ENCODE results near the gene SHTN1. TPM values are rescaled to one million over a fixed set of nuclear protein-coding genes. Genes with fewer than 3 reads are reported as not detected.

Gene SHTN1
- total RNA-seq, 1 experiment from 2014 or later, result 67.8 TPM

- in situ Hi-C loops (cut with HindIII; ENCODE audit: low pct_unique_long_range_greater_than_20kb, low sequenced_read_pairs) (no loop called here), intact Hi-C loops (cut with micrococcal nuclease; ENCODE audit: unreplicated experiment) (no loop called here)
- CTCF ChIA-PET, result no interaction called here
- H3K27ac ChIP-seq (ENCODE audit: low read length), result no peak overlapping the region
- H3K4me3 ChIP-seq (ENCODE audit: low read depth in 2 of 2, low read length in 2 of 2), result no peak overlapping the region
- H3K9me3 ChIP-seq (ENCODE audit: control insufficient read depth, insufficient read depth, low read depth, low read length), result no peaks in the 10 kb centered on the region
- H3K27me3 ChIP-seq (ENCODE audit: control insufficient read depth, insufficient read depth, low read length), result no peaks in the 10 kb centered on the region
- DNase-seq (ENCODE audit: low read depth, low spot score), result no peak
- ATAC-seq, result no peak
- TF ChIP-seq CTCF (IDR thresholded peaks at IDR 0.05), result no peak
- no peak for TF ChIP-seq TCF7L2 (IDR thresholded peaks at IDR 0.05; ENCODE audit: low read depth, low read length)
- no peak for TF ChIP-seq REST (IDR thresholded peaks at IDR 0.05; ENCODE audit: insufficient read depth in 1 of 2, low read depth in 2 of 2, low read length in 1 of 2)
- TF ChIP-seq SIN3A (IDR thresholded peaks at IDR 0.05; ENCODE audit: borderline replicate concordance, insufficient read depth, low read depth, low read length), result no peak
- no peak for TF ChIP-seq POLR2AphosphoS5 (IDR thresholded peaks at IDR 0.05; ENCODE audit: low read depth, low read length)
- TSS peak; percentile 8 for BruUV-seq (replicated peaks)
- peaks cover 5% of the 10 kb centered on the region for H3K4me1 ChIP-seq (ENCODE audit: control insufficient read depth, insufficient read depth, low read length)
- H3K36me3 ChIP-seq (ENCODE audit: control insufficient read depth, insufficient read depth, low read length), result peaks cover 4% of the 10 kb centered on the region; the same call in 1 of the 2 replicates
- POLR2A ChIA-PET, result no interaction called here
These were observed 31.0 kb downstream of the SHTN1 start for GRCh38 chr10:116973946-116974455.

GRCh38 chr10:116973371-116973905 is 31.5 kb downstream of the SHTN1 start:
- peaks cover 5% of the 10 kb centered on the region for H3K4me1 ChIP-seq (ENCODE audit: control insufficient read depth, insufficient read depth, low read length)
- ChIA-PET CTCF (no interaction called here), POLR2A (no interaction called here)
- H3K27me3 ChIP-seq (ENCODE audit: control insufficient read depth, insufficient read depth, low read length), result no peaks in the 10 kb centered on the region
- in situ Hi-C loops (cut with HindIII; ENCODE audit: low pct_unique_long_range_greater_than_20kb, low sequenced_read_pairs), result no loop called here
- no TSS peak for BruUV-seq (replicated peaks)
- no peaks in the 10 kb centered on the region for H3K9me3 ChIP-seq (ENCODE audit: control insufficient read depth, insufficient read depth, low read depth, low read length)
- DNase-seq (ENCODE audit: low read depth, low spot score) (no peak), ATAC-seq (no peak)
- peaks cover 5% of the 10 kb centered on the region; the same call in 1 of the 2 replicates for H3K36me3 ChIP-seq (ENCODE audit: control insufficient read depth, insufficient read depth, low read length)
- intact Hi-C loops (cut with micrococcal nuclease; ENCODE audit: unreplicated experiment), result no loop called here
- no peak overlapping the region for H3K4me3 ChIP-seq (ENCODE audit: low read depth in 2 of 2, low read length in 2 of 2)
- TF ChIP-seq SIN3A (IDR thresholded peaks at IDR 0.05; ENCODE audit: borderline replicate concordance, insufficient read depth, low read depth, low read length), result no peak
- TF ChIP-seq REST (IDR thresholded peaks at IDR 0.05; ENCODE audit: insufficient read depth in 1 of 2, low read depth in 2 of 2, low read length in 1 of 2), result no peak
- no peak for TF ChIP-seq CTCF (IDR thresholded peaks at IDR 0.05)
- no peak for TF ChIP-seq TCF7L2 (IDR thresholded peaks at IDR 0.05; ENCODE audit: low read depth, low read length)
- H3K27ac ChIP-seq (ENCODE audit: low read length), result no peak overlapping the region
